Measurements from ENCODE around the gene ARID1A.

GRCh38 chr1:26749458-26749857 is 53.6 kb downstream of the ARID1A start:
- TF ChIP-seq CTCF (IDR thresholded peaks at IDR 0.05) (no peak), POLR2A (IDR thresholded peaks at IDR 0.05) (no peak), EP300 (IDR thresholded peaks at IDR 0.05) (peak; percentile 33 to 73)
